CD4-positive, alpha-beta T cell (primary cell): ENCODE results near the gene DNAAF1. TPM values are rescaled to one million over a fixed set of nuclear protein-coding genes. Genes with fewer than 3 reads are reported as not detected.

Experiments used
- ATAC-seq: fragments of 200-7000 bp; cut with Tn5 transposase; one replicate; pipeline ENCODE4 v1.10.0; 2022; ENCODE audit warnings: mild to moderate bottlenecking; ENCODE audit not compliant: poor library complexity
- CTCF ChIA-PET: fragments of 350-600 bp; sonication (Branson Sonifier 250); formaldehyde crosslinking; loops from one replicate; lab custom pipeline; 2021; ENCODE audit warnings: antibody characterized with exemption, inconsistent platforms; lab: Charles Lee
- POLR2A ChIA-PET: fragments of 350-600 bp; sonication (Branson Sonifier 250); formaldehyde crosslinking; loops from one replicate; lab custom pipeline; 2021; ENCODE audit warnings: antibody characterized with exemption, inconsistent platforms; lab: Charles Lee
- DNase-seq, 14 experiments: peaks; one replicate each; pipeline ENCODE4 v3.0.0-alpha.2; 2013 to 2020; ENCODE audit warnings: mixed read lengths in 2 of 14
- H3K27ac ChIP-seq, 2 donors: one replicate each; pipeline versions ENCODE4 v1.5.1 to v1.7.0; 2013; ENCODE audit warnings: low read length in 2 of 2, low read depth in 1 of 2, mild to moderate bottlenecking in 1 of 2
- H3K27me3 ChIP-seq, 2 experiments: 1 replicate in 1 of 2; 2 replicates in 1 of 2; pipeline versions ENCODE4 v1.6.1 to v1.7.0; 2013; ENCODE audit warnings: low read length in 2 of 2, control low read depth in 1 of 2, mild to moderate bottlenecking in 1 of 2, moderate library complexity in 1 of 2; ENCODE audit not compliant: insufficient read depth in 2 of 2, control insufficient read depth in 1 of 2
- H3K36me3 ChIP-seq: one replicate; pipeline ENCODE4 v1.6.1; 2013; ENCODE audit warnings: low read length, control low read depth; ENCODE audit not compliant: insufficient read depth
- H3K4me1 ChIP-seq: one replicate; pipeline ENCODE4 v1.6.1; 2013; ENCODE audit warnings: low read length, control low read depth; ENCODE audit not compliant: insufficient read depth
- H3K4me3 ChIP-seq: one replicate; pipeline ENCODE4 v1.5.1; 2013; ENCODE audit warnings: mild to moderate bottlenecking, low read length, moderate library complexity
- H3K9me3 ChIP-seq, 2 experiments: 1 replicate in 1 of 2; 2 replicates in 1 of 2; pipeline versions ENCODE4 v1.6.1 to v1.7.0; 2013; ENCODE audit warnings: low read length in 2 of 2, mild to moderate bottlenecking in 2 of 2, control low read depth in 1 of 2, moderate library complexity in 1 of 2; ENCODE audit not compliant: control insufficient read depth in 1 of 2, insufficient read depth in 1 of 2
- H3K27ac Mint-ChIP-seq: one replicate; pipeline ENCODE4 v1.8.0; 2020; ENCODE audit warnings: mixed read lengths
- H3K27me3 Mint-ChIP-seq: one replicate; pipeline ENCODE4 v1.8.0; 2021; ENCODE audit warnings: mixed read lengths
- H3K36me3 Mint-ChIP-seq: one replicate; pipeline ENCODE4 v1.8.0; 2021; ENCODE audit warnings: low read depth, mixed read lengths
- H3K4me1 Mint-ChIP-seq: one replicate; pipeline ENCODE4 v1.8.0; 2021; ENCODE audit warnings: low read depth, mixed read lengths
- H3K4me3 Mint-ChIP-seq: one replicate; pipeline ENCODE4 v1.8.0; 2020; ENCODE audit warnings: mild to moderate bottlenecking, mixed read lengths
- H3K9me3 Mint-ChIP-seq: one replicate; pipeline ENCODE4 v1.8.0; 2020; ENCODE audit warnings: mixed read lengths
- intact Hi-C, 2 experiments: fragments of 100-400 bp; cut with DNase I in 1 of 2; cut with micrococcal nuclease in 1 of 2; formaldehyde crosslinking; loops; one replicate each; pipeline versions ENCODE4 v1.15.1 to v1.9.0; 2023 to 2025; cut with DNase I, micrococcal nuclease
- total RNA-seq, 174 experiments: library from RNA in 2 of 174; stranded (reverse) in 2 of 174; gene quantifications; one replicate each; pipeline ENCODE4 v1.2.3 and lab custom pipeline; 2021 to 2026
- TF ChIP-seq, protein P1 (sequence below): fragments of 200-600 bp; IDR thresholded peaks from one replicate; pipeline ENCODE4 v1.8.0; 2022; ENCODE audit warnings: antibody characterized with exemption, mild to moderate bottlenecking

The DNAAF1 gene
- total RNA-seq, 2 experiments from 2014 or later = not detected

DNA sequence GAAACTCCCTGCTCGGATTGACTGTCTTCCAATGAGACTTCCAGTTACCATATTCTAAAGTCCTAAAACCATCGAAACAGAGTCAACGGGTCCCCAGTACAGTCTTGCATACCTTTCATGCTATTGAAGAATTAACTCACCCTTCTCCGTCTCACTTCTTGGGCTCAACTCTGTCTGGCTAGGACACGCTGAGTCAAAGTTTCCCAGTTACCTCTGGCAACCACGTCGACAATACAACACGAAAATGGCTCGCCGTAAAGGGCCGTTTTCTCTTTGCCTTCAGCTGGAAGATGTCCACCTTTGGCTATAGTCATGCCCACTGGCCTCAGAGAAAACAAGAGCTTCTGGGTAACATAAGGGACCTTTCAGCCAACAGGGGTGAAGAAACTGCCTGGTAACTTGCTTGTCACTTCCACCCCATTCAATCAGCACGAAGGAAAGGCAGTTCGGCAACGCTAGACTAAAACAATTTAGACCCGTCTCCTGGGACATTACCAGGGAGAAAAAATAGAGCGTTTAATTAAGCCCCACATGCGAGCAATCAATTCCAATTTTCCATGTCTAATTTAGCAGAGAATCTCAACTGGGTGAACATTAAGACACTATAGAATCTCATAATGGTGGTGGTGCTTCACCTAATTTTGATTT is 73.2 kb downstream of the DNAAF1 start:
- H3K36me3 ChIP-seq = no peaks in the 10 kb centered on the region
- no peaks in the 10 kb centered on the region for H3K4me1 ChIP-seq
- ChIA-PET CTCF (no interaction called here), POLR2A (no interaction called here)
- Mint-ChIP-seq H3K27me3 (no peaks in the 10 kb centered on the region), H3K27ac (no peak overlapping the region), H3K4me1 (no peaks in the 10 kb centered on the region), H3K9me3 (no peaks in the 10 kb centered on the region), H3K36me3 (no peaks in the 10 kb centered on the region), H3K4me3 (no peak overlapping the region)
- no peak overlapping the region for H3K4me3 ChIP-seq
- no peak for ATAC-seq
- TF ChIP-seq, protein P1, sequence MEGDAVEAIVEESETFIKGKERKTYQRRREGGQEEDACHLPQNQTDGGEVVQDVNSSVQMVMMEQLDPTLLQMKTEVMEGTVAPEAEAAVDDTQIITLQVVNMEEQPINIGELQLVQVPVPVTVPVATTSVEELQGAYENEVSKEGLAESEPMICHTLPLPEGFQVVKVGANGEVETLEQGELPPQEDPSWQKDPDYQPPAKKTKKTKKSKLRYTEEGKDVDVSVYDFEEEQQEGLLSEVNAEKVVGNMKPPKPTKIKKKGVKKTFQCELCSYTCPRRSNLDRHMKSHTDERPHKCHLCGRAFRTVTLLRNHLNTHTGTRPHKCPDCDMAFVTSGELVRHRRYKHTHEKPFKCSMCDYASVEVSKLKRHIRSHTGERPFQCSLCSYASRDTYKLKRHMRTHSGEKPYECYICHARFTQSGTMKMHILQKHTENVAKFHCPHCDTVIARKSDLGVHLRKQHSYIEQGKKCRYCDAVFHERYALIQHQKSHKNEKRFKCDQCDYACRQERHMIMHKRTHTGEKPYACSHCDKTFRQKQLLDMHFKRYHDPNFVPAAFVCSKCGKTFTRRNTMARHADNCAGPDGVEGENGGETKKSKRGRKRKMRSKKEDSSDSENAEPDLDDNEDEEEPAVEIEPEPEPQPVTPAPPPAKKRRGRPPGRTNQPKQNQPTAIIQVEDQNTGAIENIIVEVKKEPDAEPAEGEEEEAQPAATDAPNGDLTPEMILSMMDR = no peak
- H3K27ac ChIP-seq = no peak overlapping the region
- no peak for DNase-seq
- H3K27me3 ChIP-seq = peaks cover 0 to 2% of the 10 kb centered on the region in 2 experiments
- intact Hi-C loops = no loop called here
- H3K9me3 ChIP-seq = no peaks in the 10 kb centered on the region

DNA sequence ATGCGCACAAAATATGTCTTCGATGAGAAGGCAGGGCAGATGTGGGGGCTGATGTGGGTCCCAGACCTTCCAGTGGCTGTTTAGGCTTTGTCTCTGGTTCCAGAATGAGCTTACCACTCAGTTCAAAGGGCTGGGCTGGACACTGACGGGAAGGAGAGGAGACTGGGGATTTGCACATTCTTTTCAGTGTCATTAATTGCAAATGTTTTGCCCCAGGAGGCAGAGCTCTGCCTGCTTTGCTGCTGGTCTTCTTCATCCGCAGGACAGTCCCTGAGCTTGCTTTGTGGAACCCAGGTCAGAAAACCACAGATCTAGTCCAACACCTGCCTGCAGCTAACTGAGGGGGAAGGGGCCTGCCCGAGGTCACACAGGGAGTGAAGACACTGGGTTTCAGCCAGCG is 73.8 kb downstream of the DNAAF1 start:
- no peaks in the 10 kb centered on the region for H3K9me3 Mint-ChIP-seq
- TF ChIP-seq, protein P1 = no peak
- ATAC-seq (no peak), DNase-seq (no peak)
- H3K4me1 ChIP-seq = no peaks in the 10 kb centered on the region
- no peak overlapping the region for H3K4me3 Mint-ChIP-seq
- CTCF ChIA-PET = no interaction called here
- no peak overlapping the region for H3K4me3 ChIP-seq
- H3K27me3 ChIP-seq = peaks cover 0 to 2% of the 10 kb centered on the region in 2 experiments
- H3K36me3 Mint-ChIP-seq = no peaks in the 10 kb centered on the region
- H3K9me3 ChIP-seq = no peaks in the 10 kb centered on the region
- intact Hi-C loops = no loop called here
- no peaks in the 10 kb centered on the region for H3K36me3 ChIP-seq
- no peaks in the 10 kb centered on the region for H3K27me3 Mint-ChIP-seq
- H3K4me1 Mint-ChIP-seq = no peaks in the 10 kb centered on the region
- H3K27ac ChIP-seq = no peak overlapping the region
- POLR2A ChIA-PET = no interaction called here
- no peak overlapping the region for H3K27ac Mint-ChIP-seq

DNA sequence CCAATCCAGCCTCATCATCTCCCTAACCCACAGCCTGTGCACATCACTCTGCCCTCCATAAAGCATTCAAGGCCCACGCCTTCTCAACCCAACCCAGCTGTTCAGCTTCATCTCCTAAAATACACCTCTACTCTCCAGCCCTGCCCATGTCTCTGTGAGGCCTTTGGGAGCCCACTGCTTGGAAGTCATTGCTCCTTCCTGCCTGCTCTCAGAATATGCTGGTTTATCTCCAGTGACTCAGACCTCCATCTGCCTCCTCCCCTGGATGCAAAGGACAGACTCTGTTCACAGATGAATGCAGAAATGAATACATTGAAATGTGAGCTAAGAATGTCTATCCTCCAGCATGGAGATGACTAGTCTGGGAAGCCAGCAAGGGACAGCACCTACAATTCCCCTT is 75.7 kb downstream of the DNAAF1 start:
- POLR2A ChIA-PET = no interaction called here

More for the DNA sequence above, 75.7 kb downstream of the DNAAF1 start:
- Mint-ChIP-seq H3K4me1 (no peaks in the 10 kb centered on the region), H3K4me3 (no peak overlapping the region), H3K27ac (no peak overlapping the region), H3K9me3 (no peaks in the 10 kb centered on the region), H3K36me3 (no peaks in the 10 kb centered on the region), H3K27me3 (no peaks in the 10 kb centered on the region)
- intact Hi-C loops = no loop called here
- CTCF ChIA-PET = no interaction called here
- Histone ChIP-seq H3K27ac (no peak overlapping the region), H3K9me3 (no peaks in the 10 kb centered on the region), H3K27me3 (peaks cover 2 to 5% of the 10 kb centered on the region in 2 experiments), H3K4me1 (no peaks in the 10 kb centered on the region), H3K36me3 (no peaks in the 10 kb centered on the region), H3K4me3 (no peak overlapping the region)
- no peak for ATAC-seq
- TF ChIP-seq, protein P1 = no peak
- DNase-seq = no peak
